ENCODE measurements around the gene KCNN1.

The KCNN1 gene

DNA sequence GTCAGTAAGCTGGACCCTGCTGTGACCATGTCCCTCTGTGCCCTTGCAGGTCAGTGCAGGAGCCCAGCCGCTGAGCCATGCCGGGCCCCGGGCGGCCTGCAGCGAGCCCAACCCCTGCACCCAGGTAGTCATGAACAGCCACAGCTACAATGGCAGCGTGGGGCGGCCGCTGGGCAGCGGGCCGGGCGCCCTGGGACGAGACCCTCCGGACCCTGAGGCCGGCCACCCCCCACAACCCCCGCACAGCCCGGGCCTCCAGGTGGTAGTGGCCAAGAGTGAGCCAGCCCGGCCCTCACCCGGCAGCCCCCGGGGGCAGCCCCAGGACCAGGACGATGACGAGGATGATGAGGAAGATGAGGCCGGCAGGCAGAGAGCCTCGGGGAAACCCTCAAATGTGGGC is 6.9 kb downstream of the KCNN1 start:
- in situ Hi-C loops (cut with HindIII; ENCODE audit: low pct_ligation_motif_present, low sequenced_read_pairs), result no loop called here
- DNase-seq, result no peak
- TF ChIP-seq, protein P1, sequence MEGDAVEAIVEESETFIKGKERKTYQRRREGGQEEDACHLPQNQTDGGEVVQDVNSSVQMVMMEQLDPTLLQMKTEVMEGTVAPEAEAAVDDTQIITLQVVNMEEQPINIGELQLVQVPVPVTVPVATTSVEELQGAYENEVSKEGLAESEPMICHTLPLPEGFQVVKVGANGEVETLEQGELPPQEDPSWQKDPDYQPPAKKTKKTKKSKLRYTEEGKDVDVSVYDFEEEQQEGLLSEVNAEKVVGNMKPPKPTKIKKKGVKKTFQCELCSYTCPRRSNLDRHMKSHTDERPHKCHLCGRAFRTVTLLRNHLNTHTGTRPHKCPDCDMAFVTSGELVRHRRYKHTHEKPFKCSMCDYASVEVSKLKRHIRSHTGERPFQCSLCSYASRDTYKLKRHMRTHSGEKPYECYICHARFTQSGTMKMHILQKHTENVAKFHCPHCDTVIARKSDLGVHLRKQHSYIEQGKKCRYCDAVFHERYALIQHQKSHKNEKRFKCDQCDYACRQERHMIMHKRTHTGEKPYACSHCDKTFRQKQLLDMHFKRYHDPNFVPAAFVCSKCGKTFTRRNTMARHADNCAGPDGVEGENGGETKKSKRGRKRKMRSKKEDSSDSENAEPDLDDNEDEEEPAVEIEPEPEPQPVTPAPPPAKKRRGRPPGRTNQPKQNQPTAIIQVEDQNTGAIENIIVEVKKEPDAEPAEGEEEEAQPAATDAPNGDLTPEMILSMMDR (IDR thresholded peaks at IDR 0.05; ENCODE audit: low read depth, low read length, missing control alignments), result no peak

DNA sequence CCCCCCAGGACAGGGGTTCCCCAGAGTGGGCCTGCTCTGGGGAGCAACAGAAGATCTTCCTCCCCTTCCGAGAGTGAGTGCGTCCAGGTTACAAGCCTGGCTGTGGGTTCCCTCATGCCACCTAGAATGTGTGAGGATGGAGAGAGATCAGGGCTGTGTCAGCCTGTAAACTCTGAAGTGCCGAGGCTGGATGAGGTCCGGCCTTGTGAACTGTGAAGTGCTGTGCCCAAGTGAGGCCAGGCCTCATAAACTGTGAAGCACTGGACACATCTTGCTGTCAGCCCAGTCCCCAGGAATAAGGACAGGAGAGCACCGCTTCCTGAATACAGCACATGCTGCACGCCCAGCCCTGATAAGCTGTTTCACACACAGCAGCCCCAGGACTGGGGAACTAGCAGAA is 7.6 kb downstream of the KCNN1 start:
- Histone ChIP-seq H3K4me3 (ENCODE audit: low read depth, low read length) (no peak overlapping the region), H3K27ac (no peak overlapping the region), H3K27me3 (replicated peaks) (no peaks in the 10 kb centered on the region), H3K36me3 (replicated peaks) (no peaks in the 10 kb centered on the region)
- in situ Hi-C loops (cut with HindIII; ENCODE audit: low pct_ligation_motif_present, low sequenced_read_pairs), result no loop called here
- DNase-seq, result no peak
- TF ChIP-seq, protein P1 (IDR thresholded peaks at IDR 0.05; ENCODE audit: low read depth, low read length, missing control alignments), result no peak

More for the DNA sequence above, 6.9 kb downstream of the KCNN1 start:
- H3K4me3 ChIP-seq (ENCODE audit: low read depth, low read length), result no peak overlapping the region
- H3K36me3 ChIP-seq (replicated peaks), result no peaks in the 10 kb centered on the region
- H3K27me3 ChIP-seq (replicated peaks), result peaks cover 2% of the 10 kb centered on the region
- no peak overlapping the region for H3K27ac ChIP-seq

GRCh38 chr19:17975032-17975431 is 8.1 kb downstream of the KCNN1 start:
- no peaks in the 10 kb centered on the region for H3K36me3 ChIP-seq (replicated peaks)
- H3K27ac ChIP-seq, result no peak overlapping the region
- DNase-seq, result no peak
- in situ Hi-C loops (cut with HindIII; ENCODE audit: low pct_ligation_motif_present, low sequenced_read_pairs), result no loop called here
- no peaks in the 10 kb centered on the region for H3K27me3 ChIP-seq (replicated peaks)
- TF ChIP-seq, protein P1 (IDR thresholded peaks at IDR 0.05; ENCODE audit: low read depth, low read length, missing control alignments), result no peak
- no peak overlapping the region for H3K4me3 ChIP-seq (ENCODE audit: low read depth, low read length)

GRCh38 chr19:17977021-17977420 is 10.1 kb downstream of the KCNN1 start:
- Histone ChIP-seq H3K27me3 (replicated peaks) (no peaks in the 10 kb centered on the region), H3K27ac (no peak overlapping the region), H3K4me3 (ENCODE audit: low read depth, low read length) (no peak overlapping the region), H3K36me3 (replicated peaks) (no peaks in the 10 kb centered on the region)
- TF ChIP-seq, protein P1 (IDR thresholded peaks at IDR 0.05; ENCODE audit: low read depth, low read length, missing control alignments), result no peak
- in situ Hi-C loops (cut with HindIII; ENCODE audit: low pct_ligation_motif_present, low sequenced_read_pairs), result no loop called here
- DNase-seq, result no peak

DNA sequence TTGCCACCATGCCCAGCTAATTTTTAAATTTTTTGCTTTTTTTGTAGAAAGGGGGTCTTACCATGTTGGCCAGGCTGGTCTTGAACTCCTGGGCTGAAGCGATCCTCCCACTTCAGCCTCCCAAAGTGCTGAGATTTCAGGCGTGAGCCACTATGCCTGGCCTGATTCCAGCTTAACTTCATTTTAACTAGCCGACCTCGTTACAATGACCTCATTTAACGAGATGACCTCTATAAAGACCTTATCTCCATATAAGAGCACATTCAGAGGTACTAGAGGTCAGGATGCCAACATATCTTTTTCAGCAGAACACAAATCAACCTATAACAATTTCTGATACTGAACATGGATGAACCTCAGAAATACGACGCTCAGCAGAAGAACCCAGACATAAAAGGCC is 10.6 kb downstream of the KCNN1 start:
- Histone ChIP-seq H3K27ac (no peak overlapping the region), H3K27me3 (replicated peaks) (no peaks in the 10 kb centered on the region), H3K36me3 (replicated peaks) (no peaks in the 10 kb centered on the region), H3K4me3 (ENCODE audit: low read depth, low read length) (no peak overlapping the region)
- in situ Hi-C loops (cut with HindIII; ENCODE audit: low pct_ligation_motif_present, low sequenced_read_pairs), result no loop called here
- DNase-seq, result no peak
- TF ChIP-seq, protein P1 (IDR thresholded peaks at IDR 0.05; ENCODE audit: low read depth, low read length, missing control alignments), result no peak

GRCh38 chr19:17981611-17982010 is 14.7 kb downstream of the KCNN1 start:
- H3K27me3 ChIP-seq (replicated peaks), result no peaks in the 10 kb centered on the region
- TF ChIP-seq, protein P1 (IDR thresholded peaks at IDR 0.05; ENCODE audit: low read depth, low read length, missing control alignments), result no peak

More at GRCh38 chr19:17981611-17982010, 14.7 kb downstream of the KCNN1 start:
- no peak overlapping the region for H3K4me3 ChIP-seq (ENCODE audit: low read depth, low read length)
- no peak for DNase-seq
- no peaks in the 10 kb centered on the region for H3K36me3 ChIP-seq (replicated peaks)
- in situ Hi-C loops (cut with HindIII; ENCODE audit: low pct_ligation_motif_present, low sequenced_read_pairs), result no loop called here
- no peak overlapping the region for H3K27ac ChIP-seq
